Epithelial cell of proximal tubule (primary cell): ENCODE results near the gene AMOTL2. TPM values are rescaled to one million over a fixed set of nuclear protein-coding genes. Genes with fewer than 3 reads are reported as not detected.
A peak's percentile ranks its signal among the peaks of the same experiment; 100 is the strongest.

Experiments used
- DNase-seq: peaks from one replicate; pipeline ENCODE4 v3.0.0-alpha.2; 2011; ENCODE audit warnings: low read depth
- H3K4me3 ChIP-seq: 2 replicates; pipeline ENCODE4 v1.5.1; 2011; ENCODE audit warnings: low read depth, mild to moderate bottlenecking, low read length
- CTCF ChIP-seq: conservative IDR thresholded peaks from 2 replicates; pipeline ENCODE4 v1.5.1; 2012; ENCODE audit warnings: low read depth, mild to moderate bottlenecking, low read length
- total RNA-seq: library from RNA; depleted of rRNA; stranded (reverse); fragments of >200 nt; gene quantifications from 2 replicates; pipeline ENCODE4 v1.2.3, GENCODE V29; 2015

The AMOTL2 gene
- total RNA-seq, 1 donor from 2014 or later: 98.7 TPM

- peak overlapping the region; percentile 46 for H3K4me3 ChIP-seq
- no peak for DNase-seq
- no peak for TF ChIP-seq CTCF
Observed at GRCh38 chr3:134406331-134407238, 32.3 kb upstream of the AMOTL2 start.

GRCh38 chr3:134404366-134404885 is 30.2 kb upstream of the AMOTL2 start:
- DNase-seq: no peak
- no peak overlapping the region for H3K4me3 ChIP-seq
- TF ChIP-seq CTCF: no peak

GRCh38 chr3:134397755-134398154 is 23.5 kb upstream of the AMOTL2 start:
- H3K4me3 ChIP-seq: no peak overlapping the region
- DNase-seq: no peak
- TF ChIP-seq CTCF: no peak

- no peak for DNase-seq
- no peak for TF ChIP-seq CTCF
- H3K4me3 ChIP-seq: no peak overlapping the region
Observed at GRCh38 chr3:134395103-134395502, 20.9 kb upstream of the AMOTL2 start.

GRCh38 chr3:134394380-134394779 is 20.1 kb upstream of the AMOTL2 start:
- no peak overlapping the region for H3K4me3 ChIP-seq
- no peak for DNase-seq
- TF ChIP-seq CTCF: no peak

- DNase-seq: no peak
- no peak overlapping the region for H3K4me3 ChIP-seq
- TF ChIP-seq CTCF: no peak
Observed at GRCh38 chr3:134393074-134393473, 18.8 kb upstream of the AMOTL2 start.
